HG03378 (cell line): ENCODE data around the gene IL10RA.
"Not testable (repeated sequence)": the region's sequence is repeated elsewhere in the genome, so short reads cannot be mapped to it uniquely, and the experiment has no call there.

Experiments
- ATAC-seq: cut with Tn5 transposase; IDR thresholded peaks from one replicate; pipeline ENCODE4 v1.9.1; 2021; ENCODE audit warnings: mild to moderate bottlenecking, moderate library complexity; ENCODE audit not compliant: unreplicated experiment

The IL10RA gene

GRCh38 chr11:118005224-118006152 is 19.3 kb downstream of the IL10RA start:
- ATAC-seq, result no peak

- no peak for ATAC-seq
Observed at GRCh38 chr11:118006153-118006534, 19.9 kb downstream of the IL10RA start.

- no peak for ATAC-seq
Observed at GRCh38 chr11:118007040-118007439, 20.8 kb downstream of the IL10RA start.

- not testable (repeated sequence) for ATAC-seq
Observed at GRCh38 chr11:118007563-118008270, 21.5 kb downstream of the IL10RA start.

- no peak for ATAC-seq
Observed at GRCh38 chr11:118008271-118008911, 22.2 kb downstream of the IL10RA start.

GRCh38 chr11:118009864-118010737 is 23.9 kb downstream of the IL10RA start:
- ATAC-seq, result no peak

- ATAC-seq, result peak; percentile 72
Observed at GRCh38 chr11:118010738-118011461, 24.7 kb downstream of the IL10RA start.

GRCh38 chr11:118012083-118012669 is 26.0 kb downstream of the IL10RA start:
- no peak for ATAC-seq

GRCh38 chr11:118014022-118014421 is 27.8 kb downstream of the IL10RA start:
- no peak for ATAC-seq

GRCh38 chr11:118015385-118015841 is 29.2 kb downstream of the IL10RA start:
- ATAC-seq, result no peak

GRCh38 chr11:118016104-118016503 is 29.9 kb downstream of the IL10RA start:
- ATAC-seq, result no peak

- ATAC-seq, result no peak
Observed at GRCh38 chr11:118017111-118017510, 30.9 kb downstream of the IL10RA start.

GRCh38 chr11:118017631-118018315 is 31.6 kb downstream of the IL10RA start:
- no peak for ATAC-seq

GRCh38 chr11:118018401-118018800 is 32.2 kb downstream of the IL10RA start:
- ATAC-seq, result no peak

- ATAC-seq, result no peak
Observed at GRCh38 chr11:118021146-118021545, 35.0 kb downstream of the IL10RA start.

- no peak for ATAC-seq
Observed at GRCh38 chr11:118027694-118028093, 41.5 kb downstream of the IL10RA start.

- no peak for ATAC-seq
Observed at GRCh38 chr11:118028626-118029025, 42.4 kb downstream of the IL10RA start.

GRCh38 chr11:118033443-118033842 is 47.2 kb downstream of the IL10RA start:
- ATAC-seq, result no peak

- ATAC-seq, result no peak
Observed at GRCh38 chr11:118042141-118042540, 55.9 kb downstream of the IL10RA start.
